Measurements from ENCODE around the gene STBD1.
A peak's percentile ranks its signal among the peaks of the same experiment; 100 is the strongest.
"Not testable (repeated sequence)": the region's sequence is repeated elsewhere in the genome, so short reads cannot be mapped to it uniquely, and the experiment has no call there.

Gene STBD1

DNA sequence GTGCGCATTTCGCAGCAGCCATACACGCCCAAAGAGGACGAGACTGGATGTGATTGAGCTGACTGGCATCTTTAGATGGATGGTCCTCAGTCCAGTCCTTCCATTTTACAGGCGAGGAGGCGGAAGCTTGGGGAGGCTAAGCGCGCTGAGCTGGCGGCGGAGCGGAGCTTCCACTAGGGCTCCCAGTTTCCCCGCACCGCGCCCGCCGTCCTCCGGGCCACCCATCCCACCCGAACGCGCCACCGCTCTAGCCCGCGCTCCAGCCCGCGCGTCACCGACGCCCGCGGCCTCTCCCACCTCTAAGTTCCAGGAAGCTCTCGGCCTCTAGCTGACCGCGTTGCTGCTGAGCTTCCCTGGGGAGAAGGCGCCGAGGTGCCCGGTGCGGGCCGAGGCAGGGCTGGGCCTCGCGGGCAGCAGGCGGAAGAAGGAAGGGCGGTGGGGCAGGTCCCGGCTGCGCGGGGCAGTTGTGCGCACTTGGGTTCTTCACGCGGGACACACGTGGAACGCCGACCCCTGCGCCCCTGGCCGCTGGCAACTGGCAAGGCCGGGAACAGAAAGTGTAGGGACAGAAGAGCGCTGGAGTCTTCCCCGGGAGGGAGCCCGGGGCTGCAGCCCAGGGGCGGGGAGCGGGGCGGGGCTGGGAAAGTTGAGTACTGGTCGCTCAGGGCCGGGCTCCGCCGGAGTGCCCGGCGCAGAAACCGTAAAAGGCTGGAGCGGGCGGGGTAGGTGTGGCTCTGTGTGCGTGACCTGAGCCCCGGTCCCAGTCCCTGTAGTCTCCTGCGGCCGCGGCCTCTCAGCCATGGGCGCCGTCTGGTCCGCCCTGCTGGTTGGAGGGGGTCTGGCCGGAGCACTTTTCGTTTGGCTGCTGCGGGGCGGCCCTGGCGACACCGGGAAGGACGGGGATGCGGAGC, at the start of gene STBD1:
Gene STBD1 (plus strand): TSS at position 763 of the 911 bp plus-strand sequence. CDS start 37 bp downstream, at position 800.
- peak; percentile 5 for DNase-seq (ENCODE audit: low spot score)

DNA sequence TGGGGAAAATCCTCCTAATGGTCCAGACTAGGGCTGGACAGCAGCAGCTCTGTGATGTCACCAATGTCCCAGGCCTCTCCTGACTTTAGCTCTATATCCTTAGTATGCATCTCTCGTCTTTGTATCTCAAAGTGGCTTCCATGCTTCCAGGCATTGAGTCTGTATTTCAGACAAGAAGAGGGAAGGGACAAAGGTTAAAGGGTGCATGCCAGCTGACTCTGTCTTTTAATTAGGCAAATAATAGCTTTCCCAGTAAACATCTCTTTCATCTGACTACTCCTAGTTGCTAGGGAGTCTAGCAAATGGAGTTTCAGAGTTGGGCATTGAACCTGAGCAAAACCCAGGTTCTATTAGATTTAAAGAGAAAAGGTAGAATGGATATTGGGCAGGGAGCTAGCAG, 49.6 kb upstream of the STBD1 start:
- DNase-seq (ENCODE audit: low spot score): no peak

DNA sequence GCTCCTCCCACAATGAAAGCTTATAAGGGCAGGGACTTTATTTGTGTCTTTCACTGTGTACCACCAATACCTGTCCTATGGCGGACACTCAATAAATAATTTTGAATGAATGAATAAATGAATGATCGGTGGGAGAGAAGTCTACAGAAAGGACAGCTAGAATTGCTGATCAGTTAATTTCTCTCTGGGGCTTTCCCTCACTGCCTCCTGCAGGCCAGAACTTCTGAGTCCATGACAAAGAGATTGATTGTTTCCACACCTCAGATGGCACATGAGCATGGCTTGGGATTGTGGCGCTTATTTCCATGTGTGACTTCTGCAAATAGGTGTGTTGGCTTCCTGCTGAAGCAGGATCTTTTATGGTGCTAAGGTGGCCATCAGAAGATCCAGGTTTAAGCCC, 48.7 kb upstream of the STBD1 start:
- DNase-seq (ENCODE audit: low spot score): no peak

DNA sequence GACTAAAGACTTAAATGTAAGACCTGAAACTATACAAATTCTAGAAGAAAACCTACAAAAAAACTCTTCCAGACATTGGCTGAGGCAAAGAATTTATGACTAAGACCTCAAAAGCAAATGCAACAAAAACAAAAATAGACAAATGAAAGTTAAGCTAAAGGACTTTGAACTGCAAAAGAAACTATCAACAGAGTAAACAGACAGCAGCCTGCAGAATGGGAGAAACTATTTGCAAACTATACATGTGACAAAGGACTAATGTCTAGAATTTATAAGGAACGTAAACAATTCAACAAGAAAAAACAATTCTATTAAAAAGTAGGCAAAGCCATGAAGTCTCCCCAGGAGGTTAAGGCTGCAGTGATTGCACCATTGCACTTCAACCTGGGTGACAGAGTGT, 46.0 kb upstream of the STBD1 start:
- no peak for DNase-seq (ENCODE audit: low spot score)

DNA sequence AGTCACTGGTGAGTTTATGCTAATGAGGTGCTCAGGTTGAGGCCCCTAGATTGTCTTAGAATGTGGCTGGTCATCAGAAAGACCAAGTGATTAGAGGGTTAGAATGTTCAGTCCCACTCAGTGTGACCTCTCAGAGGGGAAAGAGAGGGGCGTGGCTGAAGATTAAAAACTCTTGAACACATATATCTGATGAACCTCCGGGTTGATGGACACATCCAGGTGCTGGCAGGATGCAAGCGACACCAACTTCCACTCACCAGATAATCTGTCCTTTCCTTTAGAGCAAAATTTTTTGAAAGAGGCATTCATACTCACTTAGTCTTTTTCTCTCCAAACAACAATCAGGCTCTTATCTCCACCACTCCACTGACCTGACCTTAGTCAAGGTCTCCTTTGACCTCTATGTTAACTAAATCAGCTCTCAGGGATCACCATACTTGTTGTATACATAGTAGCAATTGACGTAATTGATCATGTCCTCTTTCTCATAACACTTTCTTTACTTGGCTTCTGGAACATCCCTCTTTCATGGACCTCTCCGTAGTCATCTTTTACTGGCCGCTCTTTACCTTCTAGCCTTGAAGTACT, 40.8 kb upstream of the STBD1 start:
- DNase-seq (ENCODE audit: low spot score): no peak

DNA sequence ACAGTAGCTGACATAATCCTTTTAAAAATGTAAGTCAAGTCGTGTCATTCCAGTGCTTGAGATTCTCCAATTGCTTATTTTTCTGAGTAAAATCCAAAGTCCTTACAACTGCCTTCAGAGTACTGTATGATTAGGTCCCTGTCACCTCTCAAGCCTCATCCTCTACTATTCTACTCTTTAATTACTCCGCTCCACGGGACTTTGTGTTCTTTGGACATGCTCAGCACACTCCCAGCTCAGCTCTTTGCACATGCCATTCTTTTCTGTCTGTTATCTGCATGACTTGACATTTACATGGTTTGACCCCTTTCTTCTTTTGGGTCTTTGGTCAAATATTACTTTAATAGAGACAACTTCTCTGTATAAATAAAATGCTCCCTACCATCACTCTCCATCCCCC, 39.9 kb upstream of the STBD1 start:
- DNase-seq (ENCODE audit: low spot score): no peak

DNA sequence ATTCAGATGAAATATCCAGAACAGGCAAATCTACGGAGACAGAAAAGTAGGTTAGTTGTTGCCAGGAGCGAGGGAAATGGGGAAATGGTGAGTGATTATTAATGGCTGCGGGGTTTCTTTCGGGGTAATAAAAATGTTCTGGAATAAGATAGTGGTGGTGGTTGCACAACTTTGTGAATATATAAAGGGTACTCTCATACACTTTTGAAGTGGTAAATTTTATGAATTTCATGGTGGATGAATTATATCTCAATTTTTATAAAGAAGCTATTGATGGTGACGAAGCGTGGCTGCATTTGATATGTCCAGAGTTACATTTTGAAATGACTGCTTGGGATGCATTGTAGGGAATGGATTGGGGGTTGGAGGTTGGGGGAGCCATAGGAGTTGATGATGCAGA, 38.7 kb upstream of the STBD1 start:
- no peak for DNase-seq (ENCODE audit: low spot score)

DNA sequence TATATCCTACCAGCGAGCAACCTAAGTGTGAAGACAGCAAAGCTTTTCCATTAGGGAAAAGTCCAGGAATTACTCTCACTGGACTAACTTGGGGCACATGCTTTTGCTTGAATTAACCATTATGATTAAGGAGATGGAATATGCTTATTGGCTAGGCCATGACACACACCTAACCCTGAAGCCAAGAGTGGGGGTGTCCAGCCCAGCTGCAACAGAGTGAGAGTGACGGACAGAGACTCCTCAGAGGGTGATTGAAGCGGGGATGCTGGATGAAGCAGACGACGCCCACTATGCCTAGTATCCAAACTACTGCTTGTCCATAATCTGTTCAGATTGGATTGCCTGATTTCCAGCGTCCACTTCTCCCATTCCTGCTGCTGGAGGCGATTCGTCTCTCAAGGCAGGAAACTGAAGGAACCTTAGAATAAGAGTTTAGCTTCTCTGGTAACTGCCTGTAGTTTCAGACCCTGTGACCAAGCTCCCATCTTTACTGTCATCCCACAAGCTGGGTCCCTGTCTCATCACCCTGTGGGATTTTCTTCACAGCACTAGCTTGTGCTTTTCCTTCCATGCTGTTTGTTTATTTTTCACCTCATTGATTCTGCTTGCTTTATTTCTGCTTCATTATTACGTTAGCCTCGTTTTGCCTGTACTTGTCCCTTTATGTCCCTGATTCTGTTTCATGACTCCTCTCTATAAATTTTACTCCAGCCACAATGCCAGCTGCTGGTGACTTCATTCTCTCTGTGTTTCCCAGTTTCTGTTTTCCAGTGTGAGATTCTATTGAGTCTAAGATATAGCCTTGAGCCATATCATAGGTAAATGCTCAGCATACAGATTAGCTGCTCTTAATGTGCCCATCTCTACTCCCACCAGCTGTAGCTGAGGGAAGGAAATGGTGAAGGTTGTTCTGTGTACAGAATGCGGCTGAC, 36.0 kb upstream of the STBD1 start:
- DNase-seq (ENCODE audit: low spot score): no peak

DNA sequence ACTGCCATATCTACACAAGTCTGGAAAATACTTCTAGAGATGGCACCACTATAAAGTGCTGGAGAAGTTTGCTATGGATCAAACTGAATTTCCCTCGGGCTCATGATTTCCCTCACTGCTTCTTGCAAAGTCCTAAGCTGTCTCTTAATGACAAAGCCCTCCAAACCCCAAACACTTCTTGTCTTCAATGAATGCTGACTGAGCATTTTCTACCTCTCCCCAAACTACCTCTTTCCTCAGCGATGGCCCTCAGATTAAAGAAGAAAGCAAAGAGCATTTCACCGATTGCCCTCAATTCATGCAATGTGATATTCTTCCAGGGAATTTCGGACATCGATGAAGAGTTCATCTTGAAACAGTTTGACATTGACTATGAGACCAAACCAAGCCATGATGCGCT, 35.3 kb upstream of the STBD1 start:
- no peak for DNase-seq (ENCODE audit: low spot score)

DNA sequence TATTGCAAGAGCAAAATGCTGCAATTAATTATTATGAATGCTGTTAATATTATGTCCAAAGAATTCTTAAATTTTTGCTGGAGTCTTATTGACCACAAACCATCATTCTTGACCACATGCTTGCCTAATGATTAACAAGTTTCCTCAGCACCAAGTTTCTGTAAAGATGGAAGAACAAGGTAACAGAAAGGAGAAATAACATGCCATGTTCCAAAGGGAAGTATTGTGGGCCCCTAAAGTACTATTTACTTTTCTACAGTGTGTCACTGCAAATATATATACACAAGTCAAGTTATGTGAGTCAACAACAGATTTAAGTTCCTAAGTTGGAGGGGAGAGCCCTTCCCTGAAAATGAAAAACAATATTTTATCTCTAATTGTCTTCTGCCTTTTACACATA, 34.5 kb upstream of the STBD1 start:
- DNase-seq (ENCODE audit: low spot score): no peak

DNA sequence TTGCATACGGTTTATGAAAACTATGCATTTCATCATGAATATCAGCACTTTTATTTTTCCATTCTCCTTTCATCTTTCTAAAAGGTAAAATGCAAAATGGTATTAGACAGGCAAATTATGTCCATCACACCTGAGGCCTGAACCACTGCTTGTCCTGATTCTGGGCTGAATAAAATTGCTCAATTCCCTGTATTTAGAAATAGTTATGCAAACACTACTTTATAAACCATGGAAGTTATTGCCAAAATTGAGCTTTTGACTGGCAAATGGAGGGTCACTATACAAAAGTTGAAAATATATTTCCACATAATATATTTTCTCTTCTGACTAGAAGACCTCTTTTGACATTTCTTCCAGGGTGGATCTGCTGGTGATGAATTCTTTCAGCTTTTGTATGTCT, 34.0 kb upstream of the STBD1 start:
- no peak for DNase-seq (ENCODE audit: low spot score)

DNA sequence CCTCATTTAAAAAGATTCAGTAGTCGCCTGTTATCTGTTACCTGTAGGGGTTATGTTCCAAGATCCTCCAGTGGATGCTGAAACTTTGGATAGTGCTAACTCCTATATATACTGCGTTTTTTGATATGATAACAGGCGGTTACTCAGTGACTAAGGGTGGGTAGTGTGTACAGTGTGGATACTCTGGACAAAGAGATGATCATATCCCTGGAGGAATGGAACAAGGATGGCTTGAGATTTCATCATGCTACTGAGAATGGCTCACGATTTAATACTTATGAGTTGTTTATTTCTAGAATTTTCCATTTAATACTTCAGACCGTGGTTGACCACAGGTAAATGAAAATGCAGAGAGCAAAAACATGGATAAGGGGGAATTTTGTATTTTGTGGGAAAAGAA, 33.5 kb upstream of the STBD1 start:
- no peak for DNase-seq (ENCODE audit: low spot score)

DNA sequence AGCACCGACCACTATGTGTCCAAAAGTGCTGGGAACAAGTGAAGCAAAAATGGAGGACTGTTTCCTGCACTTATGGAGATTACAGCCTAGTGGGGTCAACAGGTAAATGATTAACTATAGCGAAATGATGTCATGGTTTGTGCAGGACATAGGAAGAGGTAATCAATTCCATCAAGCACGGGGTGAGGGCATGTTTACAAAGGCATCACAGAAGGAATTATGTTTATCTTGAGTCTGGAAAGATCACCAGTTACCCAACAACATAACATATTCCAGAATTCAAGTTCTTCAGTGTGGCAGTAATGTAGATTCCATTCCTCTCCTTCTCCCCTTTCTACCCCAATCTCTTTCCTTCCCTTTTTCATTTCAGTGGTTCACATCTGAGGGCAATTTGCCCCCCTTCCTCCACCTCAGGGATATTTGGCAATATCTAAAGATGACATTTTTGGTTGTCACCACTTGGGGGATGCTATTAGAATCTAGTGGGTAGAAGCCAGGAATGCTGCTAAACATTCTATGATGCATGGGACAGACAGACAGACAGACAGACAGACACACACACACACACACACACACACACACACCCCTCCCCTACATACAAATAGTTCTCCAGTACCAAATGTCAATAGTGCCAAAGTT, 30.9 kb upstream of the STBD1 start:
- no peak for DNase-seq (ENCODE audit: low spot score)

DNA sequence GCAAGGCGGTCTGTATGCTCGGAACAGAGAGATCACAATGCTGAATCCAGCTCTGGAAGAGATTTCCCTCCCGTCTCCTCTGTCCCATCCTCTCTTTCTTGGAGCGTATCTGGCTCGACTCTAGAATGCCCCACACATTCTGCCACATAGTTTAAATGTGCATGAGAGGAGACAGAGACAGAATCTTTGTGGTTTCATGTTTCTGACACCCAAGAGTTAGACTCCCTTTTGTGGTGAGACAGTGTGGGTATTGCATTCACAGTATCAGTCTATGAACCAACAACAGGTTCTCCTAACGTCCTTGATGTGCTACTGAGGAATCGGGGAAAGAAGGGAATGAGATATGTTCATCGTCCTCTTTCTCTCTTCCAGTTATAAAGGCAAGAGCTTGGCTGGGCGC, 29.7 kb upstream of the STBD1 start:
- no peak for DNase-seq (ENCODE audit: low spot score)

DNA sequence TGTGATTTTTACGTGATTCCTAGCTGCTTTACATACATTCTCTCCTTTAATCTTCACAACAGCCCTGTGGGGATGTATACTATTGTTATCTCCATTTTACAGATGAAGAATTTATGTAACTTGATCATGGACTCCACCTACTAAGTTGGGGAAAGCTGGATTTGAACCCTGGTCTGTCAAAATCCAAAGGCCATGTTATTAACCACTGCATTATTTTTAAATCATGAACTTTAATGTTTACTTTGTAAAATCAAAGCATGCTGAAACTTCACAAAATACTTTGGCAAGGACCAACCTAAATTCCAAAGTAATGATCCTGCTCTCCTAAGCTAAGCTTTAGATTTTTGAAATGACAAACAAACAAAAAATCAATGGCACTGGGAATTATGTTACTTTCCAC, 28.9 kb upstream of the STBD1 start:
- no peak for DNase-seq (ENCODE audit: low spot score)

DNA sequence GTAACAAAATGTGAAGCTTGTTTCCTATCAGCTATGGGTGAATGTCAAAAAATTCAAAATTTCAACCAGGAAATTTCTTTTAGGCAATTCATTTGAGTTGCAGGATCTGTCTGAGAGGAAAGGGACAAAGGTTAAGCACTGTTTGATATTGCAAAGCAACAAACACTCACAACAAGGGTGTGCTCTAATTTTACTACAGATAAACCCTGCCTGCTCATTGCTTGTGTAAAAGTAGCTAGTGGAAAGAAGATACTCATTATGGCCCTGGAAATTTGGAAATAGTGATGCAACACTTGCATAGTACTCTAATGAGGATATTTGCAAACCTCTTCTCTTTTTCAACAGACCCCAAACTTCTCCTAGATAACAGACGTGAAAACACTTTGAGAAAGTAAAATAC, 27.9 kb upstream of the STBD1 start:
- DNase-seq (ENCODE audit: low spot score): no peak

DNA sequence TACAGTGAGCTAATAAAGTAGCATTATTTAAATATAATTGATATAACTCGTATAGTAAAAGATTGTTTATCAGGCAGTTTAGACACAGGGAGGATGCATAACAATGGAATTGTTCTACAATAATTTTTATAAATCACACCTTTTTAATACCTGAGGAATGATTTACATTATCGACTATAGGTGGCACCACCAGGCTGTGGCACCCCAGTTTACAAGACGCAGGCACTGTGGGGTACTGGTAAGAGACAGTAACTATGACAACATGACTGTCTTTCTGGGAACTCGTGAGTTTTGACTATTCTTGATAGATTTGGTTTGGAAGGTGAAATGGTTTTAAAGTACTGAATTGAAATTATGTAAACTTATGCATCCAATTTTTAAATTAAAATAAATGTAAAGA, 27.1 kb upstream of the STBD1 start:
- peak; percentile 43 for DNase-seq (ENCODE audit: low spot score)

DNA sequence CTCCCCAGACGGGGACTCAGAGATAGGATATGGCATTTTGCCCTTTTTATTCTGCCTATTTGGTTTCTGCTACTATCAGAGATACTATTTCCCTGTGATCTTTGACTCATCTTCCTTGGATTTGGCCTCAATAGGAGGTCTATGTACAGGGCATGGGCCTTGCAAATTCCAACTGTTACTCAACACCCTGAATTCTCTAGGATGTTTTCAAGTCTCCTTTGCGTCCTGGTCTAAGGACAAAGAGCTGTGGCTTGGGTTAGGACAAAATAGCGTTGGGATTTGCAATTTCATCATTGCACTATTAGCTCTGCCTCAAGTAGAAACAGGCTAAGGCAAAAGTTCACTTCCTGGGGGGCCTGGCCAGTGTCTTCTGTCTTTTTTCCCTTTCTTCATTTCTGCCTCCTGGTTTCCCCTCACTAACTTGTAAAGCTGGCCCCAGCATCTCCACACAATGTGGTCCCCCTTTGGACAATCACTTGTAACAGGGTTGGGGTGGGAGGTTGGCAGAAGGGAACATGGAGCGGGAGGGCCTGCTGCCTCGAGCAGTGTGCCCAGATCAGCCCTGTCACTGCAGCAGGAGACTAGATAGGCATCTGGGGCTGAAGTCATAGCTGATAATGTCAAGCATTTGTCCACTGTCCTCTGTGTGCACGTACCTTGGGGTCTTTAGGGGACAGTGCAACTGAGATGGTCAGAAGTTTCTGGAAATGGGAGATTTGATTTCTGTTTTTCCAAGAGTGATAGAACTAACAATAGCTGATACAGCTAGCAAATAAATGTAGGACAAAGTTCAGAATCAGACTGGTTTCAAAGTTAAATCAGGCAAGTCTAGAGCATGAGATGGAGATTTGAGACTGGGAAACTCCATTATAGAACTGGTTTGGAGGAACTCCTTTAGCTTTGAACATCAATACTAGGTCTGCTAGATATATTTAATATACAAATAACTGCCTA, 25.8 kb upstream of the STBD1 start:
- DNase-seq (ENCODE audit: low spot score): no peak

DNA sequence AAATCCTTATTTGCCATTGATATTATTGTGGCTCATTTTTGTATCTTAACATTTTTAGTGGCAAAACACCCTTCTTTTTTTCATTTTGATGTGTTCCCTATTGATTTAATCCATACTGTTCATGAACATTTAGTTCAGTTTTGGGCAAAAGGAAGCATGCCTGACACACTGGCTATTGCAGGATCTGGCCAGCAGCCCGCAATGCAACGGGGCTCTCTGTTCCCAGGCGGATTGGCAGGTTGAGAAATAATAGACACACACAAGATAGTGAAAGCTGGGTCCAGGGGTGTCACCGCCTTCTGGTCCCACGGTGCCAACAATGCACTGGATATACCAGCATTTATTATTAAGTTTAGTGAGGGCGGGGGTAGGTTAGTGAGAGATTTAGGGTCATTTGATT, 24.9 kb upstream of the STBD1 start:
- DNase-seq (ENCODE audit: low spot score): not testable (repeated sequence)

DNA sequence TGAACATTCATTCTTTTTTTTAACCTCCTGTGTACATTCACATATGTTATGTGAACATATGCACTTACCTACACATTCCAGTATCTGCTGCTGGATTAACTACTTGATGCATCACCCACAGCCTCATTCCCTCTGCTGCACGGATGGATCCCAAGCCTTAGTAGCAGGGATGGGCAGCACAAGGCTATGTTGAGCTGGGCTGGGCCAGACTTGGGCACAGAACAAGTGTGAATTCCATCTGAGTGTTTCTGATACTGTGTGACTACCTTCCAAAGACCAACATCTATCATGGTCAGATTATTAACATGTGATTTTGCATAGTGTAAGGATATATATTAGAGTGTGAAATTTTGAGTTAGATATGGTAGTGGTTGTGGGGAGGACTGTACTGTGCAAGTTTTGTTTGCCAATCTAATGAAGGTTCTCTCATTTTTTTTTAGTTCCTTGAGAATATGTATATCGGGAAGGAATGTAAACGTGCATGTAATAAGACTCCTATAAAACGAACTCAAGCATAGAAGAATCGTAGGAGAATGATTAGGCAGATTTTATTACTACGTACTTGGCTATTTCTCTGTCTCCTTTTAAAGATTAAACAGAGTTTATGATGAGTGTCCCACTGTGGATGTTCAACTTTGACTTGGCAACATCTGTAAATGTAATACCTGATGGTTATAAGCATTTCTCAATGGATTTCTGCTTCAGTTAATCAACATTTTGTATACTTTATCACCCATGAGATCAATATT, 23.4 kb upstream of the STBD1 start:
- DNase-seq (ENCODE audit: low spot score): no peak
